ENCODE data around the gene MELK.

MELK gene

DNA sequence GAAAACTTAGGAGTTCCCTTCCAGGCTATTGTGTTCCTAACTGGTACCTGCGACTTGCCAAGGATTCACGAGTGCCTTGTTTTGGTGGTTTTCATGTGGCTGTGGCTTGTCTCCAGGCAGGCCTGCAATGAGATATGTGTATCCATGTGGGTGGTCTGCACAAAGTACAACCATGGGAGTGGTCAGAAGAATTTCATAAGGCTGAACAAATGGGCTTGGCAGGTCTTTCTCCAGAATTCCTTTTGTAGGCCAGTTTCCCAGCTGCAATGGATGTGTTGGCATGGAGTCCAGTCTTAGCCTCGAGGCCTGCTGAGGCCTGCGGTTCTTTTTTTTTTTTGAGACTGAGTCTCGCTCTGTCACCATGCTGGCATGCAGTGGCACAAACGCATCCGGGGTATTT, 28.8 kb upstream of the MELK start:
- no peak for DNase-seq (ENCODE audit: low spot score)
- in situ Hi-C loops (cut with MboI; ENCODE audit: low sequenced_read_pairs, unreplicated experiment): no loop called here
- TF ChIP-seq, protein P1, sequence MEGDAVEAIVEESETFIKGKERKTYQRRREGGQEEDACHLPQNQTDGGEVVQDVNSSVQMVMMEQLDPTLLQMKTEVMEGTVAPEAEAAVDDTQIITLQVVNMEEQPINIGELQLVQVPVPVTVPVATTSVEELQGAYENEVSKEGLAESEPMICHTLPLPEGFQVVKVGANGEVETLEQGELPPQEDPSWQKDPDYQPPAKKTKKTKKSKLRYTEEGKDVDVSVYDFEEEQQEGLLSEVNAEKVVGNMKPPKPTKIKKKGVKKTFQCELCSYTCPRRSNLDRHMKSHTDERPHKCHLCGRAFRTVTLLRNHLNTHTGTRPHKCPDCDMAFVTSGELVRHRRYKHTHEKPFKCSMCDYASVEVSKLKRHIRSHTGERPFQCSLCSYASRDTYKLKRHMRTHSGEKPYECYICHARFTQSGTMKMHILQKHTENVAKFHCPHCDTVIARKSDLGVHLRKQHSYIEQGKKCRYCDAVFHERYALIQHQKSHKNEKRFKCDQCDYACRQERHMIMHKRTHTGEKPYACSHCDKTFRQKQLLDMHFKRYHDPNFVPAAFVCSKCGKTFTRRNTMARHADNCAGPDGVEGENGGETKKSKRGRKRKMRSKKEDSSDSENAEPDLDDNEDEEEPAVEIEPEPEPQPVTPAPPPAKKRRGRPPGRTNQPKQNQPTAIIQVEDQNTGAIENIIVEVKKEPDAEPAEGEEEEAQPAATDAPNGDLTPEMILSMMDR (IDR thresholded peaks at IDR 0.05; ENCODE audit: borderline replicate concordance, control extremely low read depth, extremely low read depth, insufficient read depth, missing control alignments): no peak

DNA sequence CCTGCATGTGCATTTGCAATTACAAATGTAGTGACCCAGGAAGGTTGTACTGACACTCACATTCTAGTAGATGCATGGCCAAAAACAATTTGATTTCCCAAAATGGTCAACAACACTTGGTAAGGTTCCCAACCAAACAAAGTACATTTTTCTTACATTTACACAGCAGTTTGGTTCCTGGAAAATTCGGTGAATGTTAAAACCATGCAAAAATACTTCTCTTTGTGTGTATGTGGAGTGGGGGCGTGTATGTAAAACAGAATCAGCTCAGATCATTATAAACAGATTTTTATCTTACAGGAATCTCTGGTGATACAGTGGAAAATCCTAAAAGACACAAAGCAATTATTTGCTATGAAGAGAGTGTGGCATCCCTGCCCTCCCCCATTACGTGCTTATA, 25.1 kb upstream of the MELK start:
- no peak for DNase-seq (ENCODE audit: low spot score)
- TF ChIP-seq, protein P1 (IDR thresholded peaks at IDR 0.05; ENCODE audit: borderline replicate concordance, control extremely low read depth, extremely low read depth, insufficient read depth, missing control alignments): no peak
- in situ Hi-C loops (cut with MboI; ENCODE audit: low sequenced_read_pairs, unreplicated experiment): no loop called here

DNA sequence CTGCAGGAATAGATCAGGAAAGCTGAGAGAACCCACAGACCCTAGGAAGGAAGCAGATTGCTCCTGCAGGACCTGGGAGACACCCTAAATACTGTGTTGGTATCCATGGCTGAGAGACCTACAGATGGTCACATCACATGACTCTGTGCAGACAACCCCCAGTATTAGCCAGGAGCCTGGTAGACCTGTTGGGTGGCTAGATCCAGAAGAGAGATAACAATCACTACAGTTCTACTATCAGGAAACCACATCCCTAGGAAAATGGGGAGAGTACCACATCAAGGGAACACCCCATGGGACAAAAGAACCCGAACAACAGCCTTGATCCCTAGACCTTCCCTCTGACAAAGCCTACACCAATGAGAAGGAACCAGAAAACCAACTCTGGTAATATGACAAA, 24.2 kb upstream of the MELK start:
- in situ Hi-C loops (cut with MboI; ENCODE audit: low sequenced_read_pairs, unreplicated experiment): no loop called here
- TF ChIP-seq, protein P1 (IDR thresholded peaks at IDR 0.05; ENCODE audit: borderline replicate concordance, control extremely low read depth, extremely low read depth, insufficient read depth, missing control alignments): no peak
- DNase-seq (ENCODE audit: low spot score): no peak

DNA sequence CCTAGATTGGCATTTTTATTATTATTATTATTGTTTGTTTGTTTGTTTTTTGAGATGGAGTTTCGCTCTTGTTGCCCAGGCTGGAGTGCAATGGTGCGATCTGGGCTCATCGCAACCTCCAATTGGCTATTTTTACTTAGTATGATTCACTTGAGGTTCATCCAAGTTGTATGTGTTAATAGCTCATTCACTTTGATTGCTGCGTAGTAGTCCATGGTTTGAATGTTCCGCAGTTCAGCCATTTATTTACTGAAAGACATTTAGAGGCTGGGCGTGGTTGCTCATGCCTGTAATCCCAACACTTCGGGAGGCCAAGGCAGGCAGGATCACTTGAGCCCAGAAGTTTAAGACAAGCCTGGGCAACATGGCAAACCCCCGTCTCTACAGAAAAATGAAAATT, 22.6 kb upstream of the MELK start:
- TF ChIP-seq, protein P1 (IDR thresholded peaks at IDR 0.05; ENCODE audit: borderline replicate concordance, control extremely low read depth, extremely low read depth, insufficient read depth, missing control alignments): no peak
- in situ Hi-C loops (cut with MboI; ENCODE audit: low sequenced_read_pairs, unreplicated experiment): loop anchor here (10.0 kb wide), 1 partner anchor 85 kb away; no protein-coding TSS in a partner anchor
- DNase-seq (ENCODE audit: low spot score): no peak

DNA sequence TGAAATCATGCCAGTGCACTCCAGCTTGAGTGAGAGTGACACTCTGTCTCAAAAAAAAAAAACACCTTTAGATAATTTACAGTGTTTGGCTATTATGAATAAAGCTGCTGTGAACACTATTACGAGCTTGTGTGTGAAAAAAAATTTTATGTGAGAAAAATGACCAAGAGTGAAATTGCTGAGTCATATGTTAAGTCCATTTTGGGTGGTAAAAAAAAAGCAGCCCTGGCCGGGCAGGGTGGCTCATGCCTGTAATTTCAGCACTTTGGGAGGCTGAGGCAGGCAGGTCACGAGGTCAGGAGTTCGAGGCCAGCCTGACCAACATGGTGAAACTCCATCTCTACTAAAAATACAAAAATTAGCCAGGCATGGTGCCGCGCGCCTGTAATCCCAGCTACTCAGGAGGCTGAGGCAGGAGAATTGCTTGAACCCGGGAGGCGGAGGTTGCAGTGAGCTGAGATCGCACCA, 22.0 kb upstream of the MELK start:
- DNase-seq (ENCODE audit: low spot score): peak; percentile 52
- in situ Hi-C loops (cut with MboI; ENCODE audit: low sequenced_read_pairs, unreplicated experiment): loop anchor here (10.0 kb wide), 1 partner anchor 86 kb away; no protein-coding TSS in a partner anchor

DNA sequence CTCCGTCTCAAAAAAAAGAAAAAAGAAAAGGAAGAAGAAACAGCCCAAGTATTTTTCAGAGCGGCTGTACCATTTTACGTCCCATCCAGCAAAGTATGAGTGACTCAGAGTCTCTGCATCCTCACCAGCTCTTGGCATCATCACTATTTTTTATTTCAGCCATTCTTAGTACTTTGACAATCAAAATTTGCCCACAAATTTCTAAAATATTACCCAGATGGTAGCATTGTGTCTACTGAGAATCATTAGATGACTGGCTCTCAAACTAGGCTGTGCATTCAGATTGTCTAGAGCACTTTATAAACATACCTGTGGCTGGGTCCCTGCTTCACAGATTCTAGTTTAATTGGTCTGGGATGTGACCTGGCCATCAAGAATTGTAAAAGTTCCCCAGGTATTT, 21.6 kb upstream of the MELK start:
- in situ Hi-C loops (cut with MboI; ENCODE audit: low sequenced_read_pairs, unreplicated experiment): loop anchor here (10.0 kb wide), 1 partner anchor 86 kb away; no protein-coding TSS in a partner anchor
- no peak for DNase-seq (ENCODE audit: low spot score)

DNA sequence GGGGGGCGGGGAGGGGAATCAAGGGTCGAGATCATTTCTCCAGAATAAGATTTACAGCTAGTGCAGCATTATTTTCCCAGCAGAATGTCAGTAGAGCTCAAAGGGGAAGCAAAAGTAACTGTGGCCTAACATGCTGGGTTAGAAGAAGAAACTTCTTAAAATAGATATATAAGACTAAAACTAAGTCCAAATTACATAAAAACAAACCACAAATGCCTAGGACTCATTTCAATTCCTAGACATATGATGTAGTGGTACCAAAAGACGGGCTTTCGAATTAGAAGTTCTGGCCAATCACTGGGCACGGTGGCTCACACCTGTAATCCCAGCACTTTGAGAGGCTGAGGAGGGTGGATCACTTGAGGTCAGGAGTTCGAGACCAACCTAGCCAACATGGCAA, 20.8 kb upstream of the MELK start:
- DNase-seq (ENCODE audit: low spot score): peak; percentile 63
- in situ Hi-C loops (cut with MboI; ENCODE audit: low sequenced_read_pairs, unreplicated experiment): loop anchor here (10.0 kb wide), 1 partner anchor 87 kb away; no protein-coding TSS in a partner anchor
- TF ChIP-seq, protein P1 (IDR thresholded peaks at IDR 0.05; ENCODE audit: borderline replicate concordance, control extremely low read depth, extremely low read depth, insufficient read depth, missing control alignments): no peak

More for the DNA sequence above, 21.6 kb upstream of the MELK start:
- TF ChIP-seq, protein P1 (IDR thresholded peaks at IDR 0.05; ENCODE audit: borderline replicate concordance, control extremely low read depth, extremely low read depth, insufficient read depth, missing control alignments): no peak
